ENCODE results near the gene C1orf116. TPM values are rescaled to one million over a fixed set of nuclear protein-coding genes. Genes with fewer than 3 reads are reported as not detected.

Gene C1orf116
- 0.12 TPM for polyA plus RNA-seq (ENCODE audit: insufficient read length)

DNA sequence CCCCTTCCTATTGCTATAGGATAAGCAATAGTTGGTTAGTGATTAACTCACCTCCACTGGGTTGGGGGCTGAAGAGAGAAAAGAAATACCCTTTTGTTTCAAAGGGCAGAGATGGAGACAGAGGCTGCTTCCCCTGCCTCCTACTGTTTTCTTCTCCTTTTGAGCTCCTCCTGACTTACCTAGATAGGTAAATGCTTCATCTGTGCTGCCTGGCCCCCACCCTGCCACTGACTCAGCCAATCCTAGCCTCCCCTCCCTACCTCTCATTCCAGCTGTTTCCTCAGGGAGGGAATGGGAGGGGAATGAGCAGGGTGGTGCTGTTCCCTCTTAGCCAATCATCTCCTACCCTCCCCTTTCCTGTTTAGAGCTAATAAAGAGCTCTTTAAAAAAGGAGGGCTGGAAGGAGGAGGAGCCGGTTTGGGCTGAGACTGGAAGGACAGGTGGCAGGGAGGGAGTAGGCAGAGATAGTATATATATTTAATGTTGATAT is at the start of gene C1orf116:
Gene C1orf116, minus strand, starts transcription at position 229 of the 490 bp plus-strand sequence. CDS start 5,158 bp downstream, outside the sequence.
- DNase-seq, result no peak

DNA sequence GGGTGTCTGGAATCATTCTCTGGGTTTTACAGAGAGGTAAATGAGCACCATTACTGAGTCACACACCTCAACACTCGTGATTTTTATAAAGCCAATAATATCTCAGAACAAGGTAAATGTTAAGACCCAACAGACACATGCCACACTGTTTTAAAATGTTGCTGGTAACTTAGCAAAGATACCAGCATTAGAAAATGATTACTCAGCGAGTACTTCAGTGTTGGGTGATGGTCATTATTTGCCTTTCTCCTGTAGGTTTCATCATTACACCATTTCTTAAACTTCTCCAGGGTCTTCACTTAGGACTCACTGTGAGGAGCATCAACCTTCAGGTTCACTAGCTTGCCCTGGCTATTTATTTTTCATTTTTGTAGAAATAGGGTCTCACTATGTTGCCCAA is 49.2 kb upstream of the C1orf116 start:
- no peak for DNase-seq

DNA sequence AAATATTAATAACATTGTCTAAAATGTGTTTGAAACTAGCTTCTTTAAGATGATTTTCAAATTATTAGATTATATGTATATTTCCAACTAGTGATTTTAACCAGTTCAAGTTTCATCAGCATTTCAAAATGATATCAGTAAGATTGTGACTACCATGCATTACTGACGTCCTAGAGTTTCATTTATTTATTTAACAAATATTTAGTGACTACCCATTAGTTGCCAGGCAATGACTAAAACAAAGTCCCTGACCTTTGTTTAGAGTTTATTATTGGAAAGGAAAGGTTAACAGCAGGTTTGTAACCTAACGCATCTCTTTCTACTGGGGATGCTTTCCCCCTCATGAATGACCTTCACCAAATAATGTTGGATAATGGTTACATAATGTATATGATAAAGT is 48.5 kb upstream of the C1orf116 start:
- DNase-seq, result no peak

DNA sequence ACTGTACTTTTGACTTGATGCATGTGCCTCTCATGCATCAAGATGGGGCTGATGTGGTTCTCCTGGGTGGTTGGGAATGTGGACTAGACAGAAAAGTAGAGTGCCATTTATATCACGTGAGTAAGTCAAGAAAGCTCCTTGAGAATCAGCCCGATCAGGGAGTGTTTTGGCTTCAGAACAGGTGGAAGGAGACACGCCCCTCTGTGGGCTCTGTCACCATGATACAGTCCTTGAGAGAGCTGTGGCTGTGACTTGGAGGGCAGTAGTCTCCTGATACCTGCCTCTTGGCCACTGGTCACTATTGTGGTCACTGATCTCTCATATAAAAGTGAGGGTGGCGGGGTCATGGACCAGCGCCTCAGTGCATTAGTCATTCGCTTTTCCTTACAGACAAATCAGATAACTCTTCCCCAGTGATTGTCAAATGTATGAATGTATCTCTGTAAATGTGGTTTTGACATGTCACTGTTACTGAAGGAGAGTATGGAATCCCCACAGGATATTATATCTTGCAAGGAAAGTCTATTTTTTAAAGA is 47.2 kb upstream of the C1orf116 start:
- DNase-seq, result no peak

DNA sequence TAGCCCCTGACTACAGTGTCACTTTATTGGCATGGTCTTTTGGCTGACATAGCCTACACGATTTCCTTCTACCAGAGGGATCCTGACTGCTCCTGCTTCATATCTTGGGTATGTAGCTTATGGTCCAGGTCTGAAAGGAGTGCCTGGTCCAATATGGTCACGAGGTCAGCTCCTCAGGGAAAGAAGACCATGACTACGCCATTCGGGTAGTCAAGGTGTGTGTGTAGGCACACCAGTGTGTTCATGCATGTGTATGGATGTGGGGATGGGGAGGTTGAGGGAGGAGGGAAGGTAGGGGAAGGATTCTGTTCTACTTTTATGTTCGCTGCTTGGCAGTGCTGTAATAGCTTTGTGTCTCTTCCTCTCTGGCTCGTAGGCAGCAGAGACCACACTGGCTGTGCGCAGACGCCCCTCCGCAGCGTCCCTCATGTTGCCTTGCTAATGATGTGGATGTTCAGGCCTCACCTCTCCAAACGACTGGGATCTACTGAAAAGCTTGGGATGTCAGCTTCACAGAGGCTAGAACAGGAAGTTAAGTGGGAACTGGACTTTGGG is 46.1 kb upstream of the C1orf116 start:
- DNase-seq, result no peak

DNA sequence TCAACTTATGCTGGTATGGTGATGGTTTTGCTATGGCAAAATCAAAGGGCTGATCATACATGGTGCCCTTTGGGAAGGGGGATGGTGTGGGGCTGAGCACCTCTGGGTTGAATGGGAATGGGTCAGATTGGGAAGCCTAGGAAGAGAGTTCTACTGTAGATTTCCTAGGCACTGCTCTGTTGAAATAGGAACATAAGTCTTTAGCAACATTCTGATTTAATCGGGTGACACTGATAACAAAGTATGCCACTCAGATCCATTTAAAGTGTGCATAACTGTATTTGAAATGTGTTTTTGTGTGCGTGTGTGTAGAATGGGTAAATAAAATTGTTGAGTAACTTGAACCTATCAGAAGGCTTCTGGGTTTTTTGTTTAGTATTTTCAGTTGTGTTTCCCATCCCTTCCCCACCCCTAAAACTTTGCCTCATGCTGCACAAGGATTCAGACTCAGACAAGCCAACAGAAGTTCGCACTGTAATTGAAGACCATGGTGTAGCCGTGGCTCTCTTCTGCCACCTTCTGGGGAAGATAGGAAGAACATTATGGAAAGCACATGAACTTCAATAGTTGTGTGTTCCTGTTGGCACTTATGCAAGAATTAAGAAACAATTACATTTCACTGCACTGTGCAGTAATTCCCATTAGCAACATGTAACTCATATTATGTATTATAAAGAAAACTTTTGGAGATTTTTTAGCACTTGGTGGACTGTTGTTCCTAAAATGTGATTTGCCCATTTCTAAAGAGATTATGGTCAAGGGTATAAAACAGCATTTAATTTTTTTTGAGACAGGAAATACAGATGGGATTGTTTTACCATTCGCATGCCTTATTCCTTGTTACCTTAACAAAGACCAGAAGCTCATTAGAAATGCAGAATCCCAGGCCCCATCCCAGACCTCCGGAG is 45.2 kb upstream of the C1orf116 start:
- peak; percentile 77 for DNase-seq

DNA sequence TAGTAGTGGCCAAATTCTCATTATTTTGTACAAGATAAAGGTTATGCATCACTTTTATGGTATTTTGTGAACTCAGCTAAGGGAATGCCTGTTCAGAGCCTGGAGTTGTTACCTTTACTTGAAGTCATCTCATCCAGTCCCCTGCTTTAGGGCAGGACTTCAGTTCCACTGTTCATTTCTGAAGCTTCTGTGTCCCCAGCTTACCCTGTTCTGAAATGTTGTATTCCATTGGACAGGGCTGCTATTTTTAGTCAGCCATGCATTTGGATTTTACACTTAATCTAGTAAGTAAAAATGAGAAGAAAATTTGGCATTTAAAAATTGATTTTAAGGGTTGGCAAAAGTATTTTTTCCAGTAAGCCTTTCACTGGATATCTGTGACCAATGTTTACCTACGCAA is 44.5 kb upstream of the C1orf116 start:
- DNase-seq, result no peak

DNA sequence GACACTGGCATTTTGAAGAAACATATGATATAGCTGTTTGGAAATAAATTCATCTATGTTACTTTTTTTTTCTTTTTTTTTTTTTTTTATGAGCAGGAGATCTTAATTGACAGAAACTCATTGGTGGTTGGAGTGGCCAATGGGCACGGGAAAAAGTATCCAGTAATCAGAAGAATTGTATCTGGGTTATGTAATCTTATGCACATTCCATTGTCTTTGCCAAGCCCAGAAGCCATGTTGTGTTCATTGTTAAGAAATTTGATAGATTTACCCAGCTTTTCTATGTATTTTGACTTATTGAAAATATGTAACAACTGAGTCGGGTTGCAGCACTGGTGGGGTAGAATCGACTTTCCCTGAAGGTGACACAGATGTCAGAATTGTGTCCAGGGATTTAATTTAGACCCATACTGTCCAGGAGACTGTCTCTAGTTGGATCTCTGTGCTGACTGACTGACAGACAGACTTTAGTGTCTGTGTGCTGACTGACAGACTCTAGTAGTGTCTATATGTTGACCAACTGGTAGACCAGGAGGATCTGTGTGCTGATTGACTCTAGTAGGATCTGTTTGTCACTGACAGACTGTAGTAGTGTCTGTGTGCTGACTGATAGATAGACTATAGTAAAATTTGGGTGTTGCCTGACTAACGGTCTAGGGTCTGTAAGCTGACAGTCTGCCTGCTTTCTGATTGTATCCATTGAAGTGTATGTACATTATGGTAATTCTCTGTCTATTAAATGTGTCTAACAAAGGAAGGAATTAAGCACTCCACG is 43.8 kb upstream of the C1orf116 start:
- DNase-seq, result no peak

DNA sequence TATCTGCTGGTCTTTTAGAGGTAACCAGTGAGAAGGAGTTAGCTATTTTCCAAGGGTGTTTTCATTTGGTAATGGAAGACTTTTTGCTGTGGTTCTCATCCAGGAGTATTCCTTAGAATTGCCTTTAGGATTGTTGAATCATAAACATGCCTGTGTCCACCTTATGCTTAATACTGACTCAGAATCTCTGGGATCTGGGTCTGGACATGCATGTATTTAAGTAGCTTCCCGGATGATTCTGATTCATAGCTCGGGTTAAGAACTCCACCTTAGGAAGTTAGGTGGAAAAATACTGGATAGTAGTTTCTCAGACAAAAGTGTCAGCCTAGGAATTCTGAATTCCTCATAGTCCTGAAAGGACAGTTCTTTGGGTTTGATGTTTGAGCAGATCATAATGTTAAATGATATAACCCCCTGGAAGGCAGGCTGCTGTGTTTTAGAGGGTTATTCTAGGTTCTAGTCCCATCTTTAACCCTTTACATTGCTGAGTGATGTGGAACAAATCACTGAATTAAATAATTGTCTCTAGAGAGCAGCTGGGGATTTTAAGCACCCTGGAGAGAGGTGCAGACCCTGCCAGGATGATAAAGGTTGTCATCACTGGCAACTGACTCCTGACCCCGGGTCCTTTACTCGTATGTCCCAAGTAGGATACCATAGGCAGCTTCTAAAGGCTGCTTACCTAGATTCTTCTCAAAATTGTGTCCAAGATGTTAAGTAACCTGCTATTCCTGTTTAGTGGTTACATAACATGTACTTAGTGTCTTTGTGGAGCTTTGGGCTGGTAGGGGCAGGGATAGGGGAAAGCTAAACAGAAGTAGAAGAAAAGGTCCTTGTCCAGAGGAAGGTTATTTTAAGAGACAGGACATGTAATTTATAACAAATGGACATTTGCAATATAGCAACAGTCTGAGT is 41.6 kb upstream of the C1orf116 start:
- DNase-seq, result no peak

DNA sequence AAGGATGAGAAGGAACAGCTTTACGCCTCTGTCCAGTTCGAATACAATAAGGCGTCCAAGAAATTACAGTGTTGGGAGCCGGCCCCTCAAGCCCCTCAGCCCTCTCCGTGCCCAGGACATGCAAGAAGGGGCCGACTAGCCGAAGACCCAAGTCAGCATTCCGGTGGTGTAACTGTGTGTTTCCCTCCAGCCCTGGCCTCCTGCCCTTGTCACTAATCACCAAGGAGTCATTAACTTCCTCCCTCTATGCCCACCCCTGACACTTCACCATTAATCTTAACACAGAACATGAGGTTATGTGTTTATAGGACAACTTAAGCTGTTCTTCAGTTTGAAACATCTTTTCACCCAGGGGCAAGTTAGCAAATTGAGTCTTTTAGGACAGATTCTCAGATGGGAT is 39.7 kb upstream of the C1orf116 start:
- DNase-seq, result no peak

DNA sequence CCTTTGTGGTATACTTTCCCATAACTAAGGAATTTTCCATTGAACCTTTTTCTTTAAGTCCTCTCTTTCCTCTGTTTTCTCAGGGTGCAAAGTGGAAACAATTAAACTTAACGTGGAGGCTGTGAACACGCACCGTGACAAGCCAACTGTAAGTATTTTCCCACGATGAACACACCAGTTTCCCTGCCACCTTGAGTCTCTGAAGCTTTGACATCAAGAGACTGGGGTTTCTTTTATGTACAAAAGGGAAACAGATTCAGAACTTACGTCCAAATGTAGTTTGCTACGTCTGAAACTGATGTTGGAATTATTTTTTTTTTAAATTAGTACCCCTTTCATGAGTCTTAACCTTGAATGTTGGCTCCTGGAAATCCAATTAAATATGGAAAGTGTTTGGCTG is 38.9 kb upstream of the C1orf116 start:
- DNase-seq, result no peak

DNA sequence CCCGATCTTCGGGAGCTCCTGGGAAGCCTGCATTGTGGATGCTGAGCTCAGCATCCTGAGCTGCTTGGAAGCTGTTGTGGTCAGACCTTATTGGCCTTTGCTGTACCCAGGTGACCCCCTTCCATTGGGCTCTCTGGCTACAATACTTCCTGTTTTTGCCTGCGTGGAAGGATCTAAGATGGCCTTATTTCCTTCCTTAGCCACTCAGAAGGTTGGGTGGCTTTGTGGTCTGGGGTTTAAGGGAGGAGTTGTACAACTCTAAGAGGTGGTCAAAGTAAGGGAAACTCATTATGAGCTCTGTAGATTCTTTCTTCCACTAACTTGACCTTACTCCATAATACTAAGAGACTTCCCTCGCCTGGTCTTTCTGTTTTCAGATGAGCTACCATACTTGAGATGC is 38.3 kb upstream of the C1orf116 start:
- no peak for DNase-seq

DNA sequence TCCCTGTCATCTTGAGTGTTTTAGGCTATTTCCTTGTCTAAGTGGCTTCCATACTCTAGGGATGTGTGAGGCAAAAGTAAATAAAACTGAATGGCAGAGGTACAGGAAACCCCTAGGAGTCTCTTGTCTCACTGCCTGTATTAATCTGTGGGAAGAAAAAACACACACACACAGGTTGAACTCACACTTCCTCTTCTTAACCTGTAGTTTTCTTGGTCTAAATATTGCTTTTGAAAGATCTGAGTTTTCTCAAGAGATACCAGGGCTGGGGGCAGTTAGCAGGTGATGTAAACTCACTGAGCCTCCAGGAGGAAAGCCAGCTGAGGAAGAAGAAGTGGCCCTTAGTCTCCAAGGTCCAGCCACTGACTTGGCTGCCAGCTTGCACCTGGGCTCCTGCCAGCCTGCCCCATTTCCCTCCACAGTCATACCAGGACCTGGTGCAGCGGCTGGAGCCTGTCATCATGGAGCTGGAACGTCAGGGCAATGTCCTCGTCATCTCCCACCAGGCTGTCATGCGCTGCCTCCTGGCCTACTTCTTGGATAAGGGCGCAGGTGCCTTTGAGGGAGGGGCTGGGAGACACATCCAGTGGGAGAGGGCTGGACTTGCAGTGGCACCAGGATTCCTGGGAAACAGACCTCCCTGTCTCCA is 37.4 kb upstream of the C1orf116 start:
- DNase-seq, result no peak

DNA sequence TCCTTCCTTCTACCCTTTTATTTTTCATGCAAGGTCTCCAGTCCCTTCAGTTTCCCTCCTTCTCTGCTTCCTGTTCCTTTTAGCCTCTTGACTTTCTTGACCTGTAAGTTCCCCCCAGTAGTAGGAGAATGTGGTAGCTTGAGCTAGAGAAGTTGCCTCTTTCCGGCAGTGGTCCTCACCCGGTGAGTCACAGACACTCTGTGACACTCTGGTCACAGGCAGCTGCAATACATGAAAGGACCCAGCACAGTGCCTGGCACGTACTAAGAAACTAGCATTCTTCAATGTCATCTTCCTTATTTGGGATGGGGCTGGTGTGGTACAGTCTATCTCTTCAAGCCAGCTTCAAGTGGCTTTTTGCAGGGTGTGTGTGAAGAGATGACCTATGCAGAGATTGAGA is 36.5 kb upstream of the C1orf116 start:
- DNase-seq, result no peak

DNA sequence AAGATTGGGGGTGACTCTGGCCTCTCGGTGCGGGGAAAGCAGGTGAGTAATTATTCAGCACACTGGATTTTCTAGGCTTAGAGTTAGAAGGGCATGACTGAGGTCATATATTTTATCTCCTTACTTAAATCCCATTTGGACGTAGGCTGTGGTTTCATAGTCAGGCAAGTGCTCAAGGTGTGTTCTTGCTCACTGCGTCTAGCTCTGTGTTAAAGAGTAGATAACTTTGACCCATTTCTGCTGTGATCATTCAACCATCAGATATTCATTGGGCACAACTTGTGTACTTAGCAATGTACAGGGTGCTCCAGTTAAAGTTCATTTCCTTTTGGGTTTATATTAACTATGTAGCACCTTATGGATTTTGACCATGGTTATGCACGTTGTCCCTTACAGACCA is 35.1 kb upstream of the C1orf116 start:
- no peak for DNase-seq

DNA sequence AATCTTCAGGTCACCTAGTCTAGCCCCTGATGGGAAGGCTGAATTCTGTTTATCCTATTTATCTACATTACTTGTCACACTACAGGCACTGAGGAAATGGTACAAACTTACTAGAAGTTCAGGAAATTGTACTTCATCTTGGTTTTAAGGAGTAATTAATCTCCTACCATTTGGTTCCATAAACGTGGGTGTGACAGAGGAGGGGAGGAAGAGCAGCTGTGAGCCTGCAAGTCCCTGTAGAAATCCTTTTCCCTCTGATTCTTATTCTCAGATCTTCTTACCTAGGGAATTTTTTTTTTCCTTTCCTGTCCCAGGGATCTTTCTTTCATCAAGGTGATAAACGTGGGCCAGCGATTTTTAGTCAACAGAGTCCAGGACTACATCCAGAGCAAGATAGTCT is 34.6 kb upstream of the C1orf116 start:
- no peak for DNase-seq

DNA sequence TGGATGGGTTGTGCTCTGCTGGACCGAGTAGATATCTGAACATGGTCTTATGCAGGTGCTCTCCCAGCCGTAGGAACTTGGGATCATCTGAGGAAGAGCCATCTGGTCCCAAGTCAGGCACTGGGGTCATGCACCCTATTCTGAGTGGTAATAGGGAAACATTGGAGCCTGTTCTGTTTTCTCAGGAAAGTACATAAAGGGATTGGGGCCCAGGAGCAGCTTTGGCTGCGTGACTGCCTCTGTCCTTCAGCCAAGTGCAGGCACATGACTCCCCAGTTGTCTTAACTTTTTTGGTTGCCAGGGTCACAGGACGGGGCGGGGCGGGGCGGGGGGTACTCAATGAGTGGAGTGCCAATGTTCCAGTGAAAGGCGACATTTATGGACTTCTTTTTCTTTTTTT is 32.0 kb upstream of the C1orf116 start:
- DNase-seq, result no peak

DNA sequence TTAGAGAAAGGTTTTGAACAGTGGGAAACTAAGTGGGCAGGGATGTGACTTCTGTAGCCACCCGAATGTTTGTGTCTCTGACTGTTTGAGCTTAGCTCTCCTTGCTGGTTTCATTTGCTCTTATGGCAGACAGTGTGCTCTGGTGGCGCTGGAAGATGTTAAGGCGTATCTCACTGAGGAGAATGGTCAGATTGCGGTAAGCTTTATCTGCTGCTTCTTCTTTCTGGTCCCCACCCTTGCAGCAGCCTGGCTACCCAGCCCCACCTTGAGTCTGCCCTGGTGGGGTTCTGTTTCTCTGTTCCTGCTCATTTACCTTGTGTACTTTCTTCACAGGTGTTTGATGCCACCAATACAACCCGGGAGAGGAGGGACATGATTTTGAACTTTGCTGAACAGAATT is 30.5 kb upstream of the C1orf116 start:
- DNase-seq, result no peak

DNA sequence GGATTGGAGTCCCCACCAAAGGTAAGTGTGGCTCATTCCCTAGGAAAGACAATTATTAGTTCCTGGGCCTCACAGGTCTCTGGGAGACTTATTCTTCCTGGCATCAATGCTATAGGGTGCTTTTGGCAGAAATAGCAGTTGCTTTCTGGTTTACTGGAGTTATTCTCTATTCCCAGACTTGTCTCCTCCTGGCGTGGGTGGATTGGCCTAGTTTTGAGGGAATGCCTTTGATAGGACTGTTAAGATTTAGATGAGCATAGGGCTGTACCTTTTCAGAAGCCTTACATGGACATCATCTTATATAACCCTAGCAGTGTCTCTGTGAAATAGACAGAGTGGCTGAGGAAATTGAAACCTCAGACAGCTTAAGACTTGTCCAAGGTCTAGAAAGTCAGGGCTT is 29.5 kb upstream of the C1orf116 start:
- no peak for DNase-seq

DNA sequence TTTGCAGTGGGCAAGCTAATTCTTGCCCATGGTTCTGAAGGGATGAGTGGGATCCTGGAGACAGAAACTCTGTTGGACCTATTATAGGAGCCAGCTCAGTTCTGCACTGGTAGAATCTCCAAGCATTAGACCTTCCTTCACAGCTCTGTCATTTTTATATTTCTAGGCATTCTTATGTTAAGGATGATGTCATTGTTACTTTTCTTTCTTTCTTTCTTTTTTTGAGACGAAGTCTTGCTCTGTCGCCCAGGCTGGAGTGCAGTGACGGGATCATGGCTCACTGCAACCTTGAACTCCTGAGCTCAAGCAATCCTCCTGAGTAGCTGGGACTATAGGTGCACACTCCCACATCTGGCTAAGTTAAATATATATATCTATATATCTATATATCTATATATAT is 28.0 kb upstream of the C1orf116 start:
- no peak for DNase-seq

DNA sequence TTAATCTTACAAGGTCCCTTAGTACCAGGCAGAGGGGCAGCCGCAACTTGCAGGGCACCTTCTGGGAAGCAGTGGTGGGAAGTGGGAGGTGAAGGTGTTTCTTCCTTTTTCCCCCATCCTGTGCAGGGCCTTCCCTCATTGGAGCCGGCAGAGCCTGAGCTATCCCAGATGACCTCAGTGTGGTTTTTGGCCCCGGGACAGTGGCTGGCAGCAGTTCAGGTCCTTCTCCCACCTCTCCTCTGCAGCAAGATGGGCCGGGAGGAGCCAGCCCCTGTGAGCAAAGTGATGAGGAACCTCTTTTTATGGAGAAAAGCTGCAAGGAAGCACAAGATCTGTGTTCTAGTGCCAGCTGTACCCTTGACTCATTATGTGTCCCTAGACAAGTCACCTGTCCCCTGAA is 27.3 kb upstream of the C1orf116 start:
- DNase-seq, result no peak
